Muscle layer of colon (tissue), 2 donors: ENCODE results near the gene KATNAL1.

Source experiments
- H3K27ac ChIP-seq: one replicate; pipeline ENCODE4 v1.7.0; 2013; ENCODE audit warnings: low read depth, mild to moderate bottlenecking, low read length, moderate library complexity
- H3K27me3 ChIP-seq, 2 donors: one replicate each; pipeline ENCODE4 v1.7.0; 2013; ENCODE audit warnings: low read length in 2 of 2, mild to moderate bottlenecking in 2 of 2; ENCODE audit not compliant: insufficient read depth in 2 of 2, control insufficient read depth in 1 of 2
- H3K36me3 ChIP-seq: one replicate; pipeline ENCODE4 v1.7.0; 2013; ENCODE audit warnings: mild to moderate bottlenecking, low read length; ENCODE audit not compliant: insufficient read depth
- H3K4me1 ChIP-seq: one replicate; pipeline ENCODE4 v1.7.0; 2013; ENCODE audit warnings: mild to moderate bottlenecking, low read length; ENCODE audit not compliant: insufficient read depth
- H3K4me3 ChIP-seq, 2 donors: one replicate each; pipeline ENCODE4 v1.7.0; 2013; ENCODE audit warnings: low read length in 2 of 2, low read depth in 1 of 2, mild to moderate bottlenecking in 1 of 2, moderate library complexity in 1 of 2
- H3K9ac ChIP-seq: one replicate; pipeline ENCODE4 v1.7.0; 2013; ENCODE audit warnings: low read length
- H3K9me3 ChIP-seq: one replicate; pipeline ENCODE4 v1.7.0; 2013; ENCODE audit warnings: mild to moderate bottlenecking, low read length
- donor health status: abdominal sarcoma.
- donor health status: Adenocarcinoma of cecum.

KATNAL1 gene

GRCh38 chr13:30329009-30329585 lies 21.7 kb upstream of the KATNAL1 start:
- H3K27ac ChIP-seq = no peak overlapping the region
- H3K9me3 ChIP-seq = no peaks in the 10 kb centered on the region
- H3K4me3 ChIP-seq = no peak overlapping the region
- no peaks in the 10 kb centered on the region for H3K36me3 ChIP-seq
- H3K27me3 ChIP-seq = no peaks in the 10 kb centered on the region
- peaks cover 24% of the 10 kb centered on the region for H3K4me1 ChIP-seq
- no peak overlapping the region for H3K9ac ChIP-seq

- Histone ChIP-seq H3K27ac (no peak overlapping the region), H3K36me3 (no peaks in the 10 kb centered on the region), H3K4me1 (peaks cover 3% of the 10 kb centered on the region)
Observed at GRCh38 chr13:30325668-30326067, 18.3 kb upstream of the KATNAL1 start.

GRCh38 chr13:30323524-30323923 lies 16.2 kb upstream of the KATNAL1 start:
- Histone ChIP-seq H3K27ac (no peak overlapping the region), H3K9me3 (no peaks in the 10 kb centered on the region), H3K4me3 (no peak overlapping the region), H3K27me3 (no peaks in the 10 kb centered on the region), H3K9ac (no peak overlapping the region), H3K4me1 (peaks cover 11% of the 10 kb centered on the region), H3K36me3 (no peaks in the 10 kb centered on the region)

More at GRCh38 chr13:30325668-30326067, 18.3 kb upstream of the KATNAL1 start:
- no peak overlapping the region for H3K4me3 ChIP-seq
- no peaks in the 10 kb centered on the region for H3K27me3 ChIP-seq
- H3K9ac ChIP-seq = no peak overlapping the region
- H3K9me3 ChIP-seq = no peaks in the 10 kb centered on the region

GRCh38 chr13:30322428-30322827 lies 15.1 kb upstream of the KATNAL1 start:
- Histone ChIP-seq H3K9ac (no peak overlapping the region), H3K4me3 (no peak overlapping the region), H3K4me1 (peaks cover 11% of the 10 kb centered on the region), H3K9me3 (no peaks in the 10 kb centered on the region), H3K27me3 (no peaks in the 10 kb centered on the region), H3K27ac (no peak overlapping the region), H3K36me3 (no peaks in the 10 kb centered on the region)

- H3K4me3 ChIP-seq = no peak overlapping the region
- H3K27ac ChIP-seq = no peak overlapping the region
- H3K27me3 ChIP-seq = no peaks in the 10 kb centered on the region
- H3K9ac ChIP-seq = no peak overlapping the region
- no peaks in the 10 kb centered on the region for H3K9me3 ChIP-seq
- no peaks in the 10 kb centered on the region for H3K36me3 ChIP-seq
- H3K4me1 ChIP-seq = peaks cover 11% of the 10 kb centered on the region
Observed at GRCh38 chr13:30321256-30321655, 13.9 kb upstream of the KATNAL1 start.

- Histone ChIP-seq H3K9ac (no peak overlapping the region), H3K36me3 (no peaks in the 10 kb centered on the region), H3K27me3 (no peaks in the 10 kb centered on the region), H3K4me3 (no peak overlapping the region), H3K9me3 (no peaks in the 10 kb centered on the region), H3K4me1 (peaks cover 11% of the 10 kb centered on the region), H3K27ac (no peak overlapping the region)
Observed at GRCh38 chr13:30319655-30320054, 12.3 kb upstream of the KATNAL1 start.

- Histone ChIP-seq H3K27ac (no peak overlapping the region), H3K4me1 (peaks cover 11% of the 10 kb centered on the region), H3K4me3 (no peak overlapping the region), H3K36me3 (no peaks in the 10 kb centered on the region), H3K9ac (no peak overlapping the region), H3K9me3 (no peaks in the 10 kb centered on the region), H3K27me3 (no peaks in the 10 kb centered on the region)
Observed at GRCh38 chr13:30319130-30319529, 11.8 kb upstream of the KATNAL1 start.

GRCh38 chr13:30318026-30318425 lies 10.7 kb upstream of the KATNAL1 start:
- no peaks in the 10 kb centered on the region for H3K9me3 ChIP-seq
- H3K27me3 ChIP-seq = no peaks in the 10 kb centered on the region
- H3K36me3 ChIP-seq = no peaks in the 10 kb centered on the region
- H3K27ac ChIP-seq = no peak overlapping the region
- no peak overlapping the region for H3K4me3 ChIP-seq
- peaks cover 20% of the 10 kb centered on the region for H3K4me1 ChIP-seq
- H3K9ac ChIP-seq = no peak overlapping the region

GRCh38 chr13:30314562-30314961 lies 7.2 kb upstream of the KATNAL1 start:
- Histone ChIP-seq H3K9me3 (no peaks in the 10 kb centered on the region), H3K4me1 (peaks cover 28% of the 10 kb centered on the region), H3K4me3 (no peak overlapping the region), H3K27ac (no peak overlapping the region), H3K9ac (no peak overlapping the region), H3K27me3 (no peaks in the 10 kb centered on the region), H3K36me3 (no peaks in the 10 kb centered on the region)

- Histone ChIP-seq H3K9me3 (no peaks in the 10 kb centered on the region), H3K36me3 (no peaks in the 10 kb centered on the region), H3K27ac (no peak overlapping the region), H3K9ac (no peak overlapping the region), H3K4me3 (no peak overlapping the region), H3K4me1 (peaks cover 23% of the 10 kb centered on the region), H3K27me3 (no peaks in the 10 kb centered on the region)
Observed at GRCh38 chr13:30314069-30314468, 6.7 kb upstream of the KATNAL1 start.

GRCh38 chr13:30313311-30313710 lies 6.0 kb upstream of the KATNAL1 start:
- peak overlapping the region; percentile 36 for H3K27ac ChIP-seq
- peaks cover 23% of the 10 kb centered on the region for H3K4me1 ChIP-seq
- H3K36me3 ChIP-seq = no peaks in the 10 kb centered on the region
- H3K27me3 ChIP-seq = no peaks in the 10 kb centered on the region
- H3K9ac ChIP-seq = no peak overlapping the region
- no peaks in the 10 kb centered on the region for H3K9me3 ChIP-seq
- no peak overlapping the region for H3K4me3 ChIP-seq

GRCh38 chr13:30312904-30313303 lies 5.6 kb upstream of the KATNAL1 start:
- Histone ChIP-seq H3K9me3 (no peaks in the 10 kb centered on the region), H3K4me1 (peaks cover 27% of the 10 kb centered on the region), H3K27ac (peak overlapping the region; percentile 36)

More at GRCh38 chr13:30312904-30313303, 5.6 kb upstream of the KATNAL1 start:
- Histone ChIP-seq H3K9ac (no peak overlapping the region), H3K4me3 (no peak overlapping the region), H3K27me3 (no peaks in the 10 kb centered on the region), H3K36me3 (no peaks in the 10 kb centered on the region)
